HEK293 (cell line): Measurements from ENCODE around the gene TRIM33.

Experiments used
- CTCF ChIP-seq: fragments of 450-650 bp; formaldehyde crosslinking; IDR thresholded peaks from 2 replicates; pipeline ENCODE4 v1.5.1; 2016; ENCODE audit warnings: missing biosample characterization, missing genetic modification characterization
- ELK4 ChIP-seq: IDR thresholded peaks from 2 replicates; pipeline ENCODE4 v1.6.1; 2011; ENCODE audit warnings: mild to moderate bottlenecking, low read depth, low read length, borderline replicate concordance
- YY1 ChIP-seq: fragments of 450-650 bp; formaldehyde crosslinking; IDR thresholded peaks from 2 replicates; pipeline ENCODE4 v1.5.1; 2018; ENCODE audit warnings: missing biosample characterization, missing genetic modification characterization
- ZNF274 ChIP-seq, 2 experiments: fragments of 200-500 bp in 1 of 2; fragments of 450-650 bp in 1 of 2; sonication (Bioruptor generic) in 1 of 2; formaldehyde crosslinking in 1 of 2; IDR thresholded peaks; 2 replicates each; pipeline versions ENCODE4 v1.5.1 to v1.6.1; 2014 to 2016; ENCODE audit warnings: borderline replicate concordance in 1 of 2, inconsistent platforms in 1 of 2, low read length in 1 of 2, missing biosample characterization in 1 of 2, missing genetic modification characterization in 1 of 2

GRCh38 chr1:114554577-114554976 lies 43.6 kb upstream of the TRIM33 start:
- TF ChIP-seq ELK4 (no peak), CTCF (tag by site-specific recombination) (no peak), YY1 (tag by site-specific recombination) (no peak), ZNF274 (IDR thresholded peaks at IDR 0.05; ENCODE audit: low read length) (no peak), ZNF274 (tag by site-specific recombination; IDR thresholded peaks at IDR 0.05; ENCODE audit: borderline replicate concordance) (no peak)
